ENCODE data around the gene SLCO2A1. TPM values are rescaled to one million over a fixed set of nuclear protein-coding genes. Genes with fewer than 3 reads are reported as not detected.
A peak's percentile ranks its signal among the peaks of the same experiment; 100 is the strongest.

SLCO2A1 gene
- polyA plus RNA-seq, 1 donor, result 19.5 TPM

DNA sequence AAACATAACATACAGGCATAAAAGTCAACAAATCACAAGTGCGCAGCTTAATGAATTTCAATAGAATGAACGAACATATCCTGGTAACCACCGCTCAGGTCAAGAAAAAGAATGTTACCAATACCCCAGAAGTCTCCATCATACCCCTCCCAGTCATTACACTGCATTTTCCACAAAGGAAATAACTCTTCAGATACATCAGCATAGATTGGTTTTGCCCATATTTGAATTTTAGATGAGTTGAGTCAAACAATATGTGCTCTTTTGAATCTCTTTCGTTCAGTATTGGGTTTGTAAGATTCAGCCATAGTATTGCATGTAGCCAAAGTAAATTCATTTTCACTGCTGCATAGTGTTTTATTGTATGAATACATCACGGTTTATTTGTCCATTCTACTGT is 127.9 kb downstream of the SLCO2A1 start:
- DNase-seq, result no peak

DNA sequence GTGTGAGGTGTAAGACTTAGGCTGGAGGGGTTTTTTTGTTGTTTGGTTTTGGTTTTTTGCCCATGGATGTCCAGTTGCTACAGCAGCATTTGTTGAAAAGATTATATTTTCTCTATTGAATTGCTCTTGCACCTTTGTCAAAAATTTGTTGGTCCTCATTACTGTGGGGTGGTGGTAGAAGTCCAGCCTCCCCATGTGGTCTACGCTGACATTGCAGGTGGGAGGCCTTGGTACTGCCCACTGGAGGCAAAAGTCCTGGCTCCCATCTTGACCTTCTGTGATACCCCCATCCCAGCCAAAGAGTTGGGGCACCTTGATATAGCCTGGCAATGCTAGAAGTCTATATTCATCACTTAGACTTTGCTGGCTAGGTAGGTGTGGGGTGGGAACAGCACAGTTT is 128.6 kb downstream of the SLCO2A1 start:
- DNase-seq, result no peak

DNA sequence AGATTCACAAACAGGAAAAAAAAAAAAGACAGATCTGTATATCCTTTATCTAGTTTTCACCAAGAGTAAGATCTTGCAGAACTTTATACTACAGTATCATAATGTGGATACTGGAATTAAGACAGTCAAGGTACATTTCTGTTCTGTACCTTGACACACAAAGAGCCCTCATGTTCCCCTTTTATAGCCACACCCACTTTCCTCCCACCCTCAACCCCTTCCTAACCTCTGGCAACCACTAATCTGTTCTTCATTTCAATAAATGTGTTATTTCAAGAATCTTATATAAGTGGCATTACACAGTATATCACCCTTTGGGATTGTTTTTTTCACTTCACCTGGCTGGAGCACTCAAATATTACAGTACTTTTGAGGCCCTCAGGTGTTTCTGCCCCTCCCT is 130.4 kb downstream of the SLCO2A1 start:
- no peak for DNase-seq

DNA sequence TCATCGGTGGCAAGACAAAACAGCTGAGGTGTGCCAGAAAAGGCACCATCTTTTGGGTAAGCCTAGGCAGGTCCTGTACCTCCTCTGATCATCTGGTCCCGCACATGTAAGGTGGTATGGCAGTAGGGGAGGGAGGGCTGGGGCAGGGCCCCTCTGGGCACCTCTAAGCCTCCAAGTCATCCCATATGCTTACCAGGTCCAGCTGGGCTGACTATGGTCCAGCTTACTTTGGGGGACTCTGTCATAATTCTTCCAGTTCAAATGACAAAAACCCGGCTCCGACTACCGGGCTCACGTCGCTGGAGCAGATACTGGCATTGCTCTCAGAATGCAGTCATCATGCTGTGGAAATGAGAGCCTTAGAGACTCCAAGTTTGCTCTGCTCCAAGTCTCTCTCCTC is 132.2 kb downstream of the SLCO2A1 start:
- no peak for DNase-seq

DNA sequence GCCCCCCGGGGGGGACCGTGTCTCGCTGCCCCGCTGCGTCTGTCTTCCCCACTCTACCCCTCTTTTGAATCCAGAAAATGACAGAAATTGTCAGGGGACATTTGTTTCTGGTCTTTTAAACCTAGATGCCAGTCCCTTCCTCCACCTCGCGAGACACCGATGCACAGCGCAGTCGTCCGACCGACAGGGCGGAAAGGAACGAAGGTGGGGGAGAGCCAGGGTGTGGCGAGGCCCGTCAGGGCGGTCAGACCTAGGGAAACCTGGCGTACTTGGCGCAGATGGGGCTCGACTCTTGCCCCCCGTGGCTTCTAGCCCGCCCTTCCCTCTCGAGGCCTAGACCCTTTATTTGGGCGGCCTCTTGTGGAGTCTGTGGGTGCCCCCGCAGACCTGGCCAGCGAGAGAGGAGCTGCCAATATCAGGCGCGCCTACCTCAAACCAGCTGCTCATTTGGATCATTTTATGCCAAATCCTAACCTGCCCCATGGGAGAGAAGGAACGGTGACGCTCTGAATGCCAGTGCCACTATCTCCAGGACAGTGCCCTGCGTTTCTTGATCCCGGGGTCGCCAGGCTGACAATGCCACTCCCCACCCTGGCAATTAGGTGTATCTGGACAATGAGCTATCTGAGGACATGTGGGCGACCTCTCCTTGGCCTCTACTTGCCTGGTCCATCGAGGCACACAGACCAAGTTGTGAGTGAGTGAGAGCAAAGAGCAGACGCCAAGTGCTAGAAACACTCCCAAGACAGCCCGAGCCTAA is 133.5 kb downstream of the SLCO2A1 start:
- peak; percentile 21 for DNase-seq

DNA sequence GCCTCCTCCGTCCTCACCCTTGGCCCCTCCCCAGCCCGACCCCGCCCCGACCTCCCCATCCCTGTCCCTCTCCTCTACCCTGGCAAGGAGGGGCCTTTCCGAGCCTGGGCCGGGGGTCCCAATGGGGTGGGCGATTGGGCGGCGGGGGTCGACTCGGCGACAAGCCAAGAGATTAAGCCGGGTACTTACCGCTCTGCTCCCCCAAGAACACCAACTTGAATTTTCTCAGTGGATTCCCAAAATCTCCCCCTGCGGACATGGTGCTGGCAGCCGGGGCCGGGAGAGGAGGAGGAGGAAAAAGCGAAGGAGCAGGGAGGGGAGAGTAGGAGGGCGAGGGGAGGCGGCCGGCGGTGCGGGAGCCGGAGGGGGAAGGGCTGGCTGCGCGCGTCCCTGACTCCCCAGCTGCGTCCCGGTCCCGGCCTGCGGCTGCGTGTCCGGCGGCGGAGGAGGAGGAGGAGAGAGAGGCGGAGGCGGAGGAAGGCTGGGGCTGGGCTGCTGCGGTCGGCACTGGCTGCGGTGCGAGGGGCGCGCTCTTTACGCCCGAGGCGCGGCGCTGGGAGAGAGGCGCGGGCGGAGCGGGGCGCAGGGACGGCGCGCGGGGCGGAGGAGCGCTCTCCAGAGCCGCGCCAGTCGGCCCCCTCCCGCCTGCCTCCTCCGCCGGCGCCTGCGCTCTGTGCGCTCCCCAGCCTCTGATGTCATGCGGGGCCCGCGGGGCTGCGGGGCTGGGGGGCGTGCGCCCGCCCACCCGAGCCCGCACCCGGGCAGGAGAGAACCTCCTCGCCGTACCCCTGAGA is 134.3 kb downstream of the SLCO2A1 start, which contains the start of gene RAB6B:
RAB6B (minus strand) TSS at position 675 of the 794 bp plus-strand sequence; CDS start at position 259, 416 bp downstream.
- DNase-seq, result peak; percentile 62

DNA sequence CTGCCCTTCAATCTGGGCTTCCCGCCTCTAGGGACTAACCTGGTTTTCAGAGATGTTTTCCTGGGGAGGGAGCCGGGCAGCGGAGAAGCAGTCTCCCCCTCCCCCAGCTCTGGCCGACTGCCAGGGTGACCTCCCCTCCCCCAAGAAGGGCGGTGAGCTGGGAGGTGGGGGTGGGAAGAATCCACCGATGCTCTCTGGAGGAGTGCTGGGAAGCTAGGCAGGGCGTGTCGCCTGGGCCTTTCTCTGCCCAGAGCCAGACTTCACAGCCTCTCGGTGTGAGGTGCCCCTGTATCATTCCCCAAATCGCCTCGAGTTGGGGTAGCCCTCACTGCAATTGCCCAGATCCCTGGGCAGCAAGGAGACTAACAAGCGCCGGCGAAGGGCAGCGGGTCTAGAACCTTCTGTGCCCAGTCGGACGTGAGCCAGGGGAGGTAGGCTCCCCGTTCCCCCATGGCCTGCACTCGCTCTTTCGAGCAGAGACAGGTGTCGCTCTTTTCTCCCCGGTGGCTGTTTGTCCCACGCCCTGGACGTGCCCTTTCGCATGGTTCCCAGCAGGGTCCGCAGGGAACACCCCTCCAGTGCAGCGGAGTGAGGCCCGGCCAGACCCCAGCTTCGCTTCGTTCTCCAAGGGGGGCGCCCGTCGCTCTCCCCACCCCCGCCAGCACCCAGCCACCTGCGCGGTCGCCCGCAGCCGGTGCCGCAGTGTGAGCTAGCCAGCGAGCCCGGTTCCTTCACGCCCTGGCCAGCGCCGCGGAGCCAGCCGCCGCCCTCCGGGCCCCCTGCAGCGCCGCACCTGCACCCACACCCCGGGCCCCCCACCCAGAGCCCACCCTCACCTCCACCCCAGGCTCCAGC is 135.1 kb downstream of the SLCO2A1 start:
- peak; percentile 26 for DNase-seq

DNA sequence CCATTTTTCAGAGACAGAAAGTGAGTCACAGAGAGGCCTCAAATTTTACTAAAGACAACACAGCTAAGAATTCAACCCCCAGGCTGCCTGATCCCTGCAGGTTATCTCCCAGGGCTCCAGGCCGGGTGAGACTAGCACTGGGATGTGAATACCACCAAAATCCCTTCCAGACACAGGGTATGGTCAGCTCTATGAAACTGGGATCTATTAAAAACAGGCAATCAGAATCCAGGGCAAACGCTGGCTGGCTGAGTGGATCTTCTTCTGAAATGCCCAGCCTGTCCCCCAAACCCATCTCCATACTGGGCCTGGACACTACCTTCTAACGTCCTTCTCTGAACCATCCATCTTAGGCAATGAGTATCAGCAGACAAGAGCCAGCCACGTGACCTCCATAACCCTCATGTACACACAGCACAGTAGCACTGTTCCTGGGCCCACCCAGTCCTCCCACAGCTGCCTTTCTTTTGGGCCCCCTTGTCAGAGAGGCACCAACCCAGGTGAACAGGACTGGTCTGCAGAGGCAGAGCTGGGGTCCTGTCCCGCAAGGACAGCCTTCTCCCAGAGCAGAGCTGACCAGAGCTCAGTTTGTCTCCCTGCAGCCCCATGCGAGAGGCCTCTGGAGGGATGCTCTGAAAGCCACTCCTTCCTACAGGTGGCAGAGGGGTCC is 135.9 kb downstream of the SLCO2A1 start:
- no peak for DNase-seq

DNA sequence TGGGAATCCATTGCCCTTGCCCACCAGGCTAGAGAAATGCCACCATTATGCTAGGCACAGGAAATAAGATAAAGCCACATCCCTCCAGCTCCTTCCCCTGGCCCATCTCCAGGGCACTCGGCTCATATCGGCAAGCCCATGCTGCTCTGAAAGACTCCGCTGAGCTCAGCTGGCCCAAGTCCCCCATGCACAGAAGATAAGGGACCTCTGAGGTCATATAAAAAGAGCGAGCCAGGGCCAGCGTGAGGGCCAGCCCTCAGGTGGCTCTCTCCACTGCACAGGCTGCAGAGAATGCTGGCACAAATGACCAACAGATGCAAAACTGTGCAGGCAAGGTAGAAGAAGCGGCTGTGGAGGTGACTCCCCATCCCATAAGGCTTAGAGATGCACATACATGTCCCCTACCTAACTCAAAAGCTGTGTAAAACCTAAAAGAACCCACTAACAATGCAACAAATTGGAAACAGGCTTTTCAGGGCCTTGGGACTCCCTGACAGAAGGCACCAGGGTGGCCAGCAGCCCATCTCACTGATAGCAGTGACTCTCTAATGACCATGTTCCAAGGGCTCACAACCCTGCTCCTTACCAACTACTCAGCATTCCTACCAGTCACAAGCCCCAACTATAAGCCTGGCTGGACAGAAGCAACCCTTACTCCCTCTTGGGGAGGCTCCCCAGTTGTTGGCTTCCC is 137.0 kb downstream of the SLCO2A1 start:
- DNase-seq, result no peak

DNA sequence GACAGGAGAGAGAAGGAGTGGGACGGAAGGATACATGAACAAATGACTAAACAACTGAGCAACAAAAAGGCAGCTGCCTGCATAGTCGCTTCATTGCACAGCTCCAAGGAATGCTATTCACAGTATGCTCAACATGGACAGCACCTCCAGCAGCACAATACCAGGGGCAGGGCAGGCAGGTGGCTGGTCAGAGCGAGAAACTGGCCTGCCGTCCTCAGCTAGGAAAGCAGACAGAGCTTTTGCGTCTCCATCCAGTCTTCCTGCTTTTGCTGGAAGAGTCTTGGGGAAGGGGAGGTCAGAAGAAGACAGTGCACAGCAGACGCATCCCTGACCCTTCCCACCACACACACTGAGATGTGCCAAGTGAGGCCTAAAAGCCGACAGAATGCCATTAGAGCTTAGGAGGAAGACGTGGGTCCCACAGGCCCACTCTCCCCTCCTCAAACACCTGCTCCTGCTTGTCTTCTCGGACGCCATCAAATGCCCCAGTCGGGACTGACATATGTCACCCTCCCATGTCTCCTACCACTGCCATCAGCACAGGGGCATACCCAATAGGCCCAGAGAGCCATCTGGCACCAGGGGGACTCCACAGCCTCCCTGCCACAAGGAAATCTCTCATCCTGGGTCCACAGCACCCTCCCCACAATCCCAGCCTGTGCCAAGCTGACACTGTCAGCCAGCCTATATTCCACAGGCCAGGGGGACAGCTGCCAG is 137.9 kb downstream of the SLCO2A1 start:
- DNase-seq, result no peak

DNA sequence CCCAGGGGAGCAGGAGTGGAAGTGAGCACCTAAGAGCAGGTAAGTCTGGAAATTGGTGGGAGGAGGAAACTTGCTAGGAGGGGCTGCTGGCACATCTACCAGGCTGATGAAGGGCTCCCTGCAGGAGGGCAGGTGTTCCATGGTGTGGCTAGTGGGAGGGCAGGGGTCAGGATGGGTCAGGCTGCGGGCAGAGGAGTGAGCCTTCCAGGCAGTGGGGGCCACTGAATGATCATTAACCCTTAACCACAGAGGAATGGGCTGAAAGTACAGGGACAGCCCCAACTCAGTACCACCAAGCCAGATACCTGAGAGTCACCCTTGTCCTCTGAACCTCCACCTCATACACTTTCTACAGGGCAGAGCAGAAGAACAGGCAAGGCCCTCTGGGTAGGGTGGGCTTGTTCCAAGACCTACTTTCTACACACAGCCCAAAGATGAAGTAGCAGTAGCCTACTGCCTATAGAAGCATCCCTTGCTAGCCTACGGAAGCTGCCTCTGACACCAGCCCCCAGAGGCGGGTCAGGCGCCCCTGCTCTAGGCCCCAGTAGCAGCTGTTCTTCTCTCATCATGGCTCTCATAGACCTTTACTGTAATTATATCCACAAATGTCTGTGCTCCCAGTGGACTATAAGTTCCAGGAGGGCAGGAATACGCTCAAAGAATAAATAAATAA is 138.6 kb downstream of the SLCO2A1 start:
- no peak for DNase-seq

DNA sequence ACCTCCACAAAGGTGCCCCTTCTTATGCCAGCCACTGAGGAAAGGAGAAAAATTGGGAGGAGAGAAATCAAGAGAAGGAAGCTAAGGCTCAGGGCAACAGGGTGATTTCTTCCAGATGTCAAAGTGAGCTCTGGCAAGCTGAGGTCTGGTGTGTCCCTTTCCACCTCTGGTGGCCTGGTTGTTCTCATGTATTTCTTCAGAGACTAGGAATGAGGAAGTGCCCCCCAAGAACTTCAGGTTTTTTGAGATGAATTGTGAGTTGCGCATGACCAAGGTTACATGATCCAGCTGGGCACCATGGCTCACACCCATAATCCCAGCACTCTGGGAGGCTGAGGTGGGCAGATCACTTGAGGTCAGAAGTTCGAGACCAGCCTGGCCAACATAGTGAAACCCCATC is 139.7 kb downstream of the SLCO2A1 start:
- DNase-seq, result no peak

DNA sequence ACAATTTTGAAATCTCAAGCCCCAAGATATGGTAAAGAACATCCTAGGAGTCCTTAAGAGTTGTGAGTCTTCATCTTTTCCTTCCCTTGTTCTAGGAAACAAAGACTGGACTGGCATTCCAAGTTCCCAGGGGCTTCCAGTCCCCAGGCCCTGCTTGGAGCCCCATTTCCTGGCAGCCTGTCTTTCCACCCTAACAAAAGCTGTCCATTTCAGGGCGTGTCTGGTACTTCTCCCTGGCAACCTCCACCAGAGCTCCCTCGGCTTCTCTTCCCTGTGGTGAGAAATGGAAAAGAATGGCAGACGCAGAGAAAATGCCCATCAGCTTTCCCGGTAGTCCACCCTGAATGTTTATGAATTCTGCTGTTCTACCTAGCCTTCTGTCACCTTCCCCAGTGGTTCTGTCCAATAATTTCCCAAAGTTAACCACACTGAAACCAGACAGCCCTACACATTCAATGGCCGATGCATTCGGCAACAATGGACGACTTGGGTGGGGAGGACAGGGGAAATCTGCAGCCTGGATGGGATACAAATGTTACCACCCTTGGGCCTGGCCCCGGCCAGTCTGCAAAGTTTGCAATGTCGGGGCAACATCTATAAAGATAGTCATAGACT is 140.9 kb downstream of the SLCO2A1 start:
- DNase-seq, result no peak

DNA sequence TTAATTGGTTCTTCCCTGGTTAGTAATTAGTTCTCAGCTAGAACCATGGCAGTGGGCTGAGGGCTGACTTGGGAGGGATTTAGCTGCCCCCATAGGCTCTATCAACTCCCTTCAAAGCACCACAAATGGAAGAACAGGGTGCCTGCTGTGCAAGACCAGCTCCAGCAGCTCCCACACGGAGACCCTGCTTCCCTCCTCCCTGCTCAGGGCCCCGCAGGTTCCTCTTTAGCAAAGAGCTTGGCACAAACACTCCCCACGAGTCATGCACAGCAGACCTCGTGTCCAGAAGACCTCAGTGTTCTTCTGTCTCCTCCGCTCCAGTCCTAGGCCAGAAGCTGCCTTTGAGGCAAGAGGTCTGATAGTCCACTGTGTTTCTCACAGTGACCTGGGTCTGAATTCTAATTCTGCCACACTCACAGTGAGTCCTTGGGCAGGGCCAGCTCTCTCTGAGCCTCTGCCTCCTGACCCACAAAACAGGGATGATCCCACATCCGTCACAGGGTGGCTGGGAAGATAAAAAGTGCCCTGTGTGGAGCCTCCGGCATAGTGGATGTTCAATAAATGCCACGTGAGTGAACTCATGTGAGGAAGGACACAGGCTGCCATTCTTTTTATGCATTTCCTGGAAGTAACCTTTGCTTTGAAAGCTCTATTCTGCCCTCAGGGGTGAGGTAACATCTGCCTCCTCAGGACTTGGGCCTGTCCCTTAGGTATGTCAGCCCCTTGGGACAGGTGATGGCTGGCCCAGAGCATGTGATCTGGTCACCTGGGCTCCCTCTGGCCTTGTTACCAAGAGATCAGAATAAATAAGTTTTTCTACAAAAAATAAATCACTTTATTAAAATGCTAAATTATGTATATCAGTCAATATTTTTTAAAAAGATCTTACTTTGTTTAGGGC is 141.7 kb downstream of the SLCO2A1 start:
- no peak for DNase-seq

DNA sequence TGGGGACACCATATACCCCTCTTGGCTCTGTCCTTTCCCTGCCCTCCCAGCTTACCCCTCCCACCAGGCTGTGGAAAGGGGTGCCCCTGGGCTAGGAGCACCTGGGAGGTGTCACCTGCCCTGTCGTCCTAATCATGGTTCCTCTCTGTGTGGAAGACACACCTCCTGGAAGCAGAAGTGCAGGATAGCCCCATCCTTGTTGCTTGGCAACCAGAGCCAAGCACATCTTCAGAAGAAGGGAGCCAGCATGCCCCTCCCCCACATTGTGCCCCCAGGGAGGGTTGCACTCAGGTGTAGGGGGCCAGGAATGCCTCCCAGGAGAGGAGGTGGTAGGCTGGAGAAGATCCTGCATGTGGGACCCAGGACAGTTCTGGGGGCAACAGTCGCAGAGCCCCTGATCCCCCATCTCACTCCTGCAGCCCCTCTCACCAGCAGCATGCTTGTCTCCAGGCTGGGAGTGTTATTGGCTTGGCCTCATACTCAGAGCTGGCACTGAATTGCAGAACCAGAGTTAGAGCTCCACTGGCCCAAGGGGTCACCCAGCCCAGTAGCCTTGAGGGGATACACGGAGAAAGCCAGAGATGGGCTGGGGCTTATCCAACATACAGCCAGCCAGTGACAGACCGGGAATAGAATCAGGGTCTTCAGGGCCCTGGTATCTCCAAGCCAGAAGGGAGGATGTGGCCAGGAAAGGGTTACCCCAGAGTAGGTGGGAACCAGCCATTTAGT is 142.5 kb downstream of the SLCO2A1 start:
- DNase-seq, result no peak

DNA sequence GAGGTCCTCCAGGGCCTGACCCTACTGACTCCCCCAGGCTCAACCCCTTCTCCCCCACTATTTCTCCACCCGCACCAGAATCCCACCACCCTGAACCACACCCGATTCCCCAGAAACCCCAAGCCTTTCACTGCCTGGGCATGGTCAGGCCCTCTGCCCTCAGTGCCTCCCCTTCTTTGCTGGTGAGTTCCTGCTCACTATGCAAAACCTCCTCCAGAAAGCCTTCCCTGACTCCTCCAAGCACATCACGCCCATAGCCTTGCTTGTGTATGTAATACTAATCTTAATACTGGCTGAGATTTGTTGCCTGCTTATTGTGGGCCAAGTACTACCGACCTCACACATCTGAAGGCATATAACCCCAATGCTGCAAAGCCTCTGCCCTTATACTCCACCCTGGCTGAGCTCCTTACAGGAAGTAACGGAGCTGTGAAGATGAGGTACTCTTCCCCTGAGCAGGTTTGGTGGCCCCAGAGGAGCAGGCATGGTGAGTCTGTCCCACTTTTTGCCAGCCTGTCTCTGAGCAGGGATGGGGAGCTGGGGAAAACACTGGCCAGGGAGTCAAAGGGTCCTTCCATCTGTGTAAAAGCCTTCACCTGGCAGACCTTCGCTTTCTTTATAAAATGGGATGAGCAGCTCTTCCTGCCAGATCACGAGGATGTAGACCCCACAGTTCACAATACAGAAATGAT is 143.5 kb downstream of the SLCO2A1 start:
- no peak for DNase-seq

Data from left kidney (tissue), 2 donors.